HG03175 (cell line): ENCODE results near the gene CREG2.

Experiments used
- ATAC-seq: cut with Tn5 transposase; IDR thresholded peaks from one replicate; pipeline ENCODE4 v1.9.1; 2021; ENCODE audit warnings: mild to moderate bottlenecking, moderate library complexity; ENCODE audit not compliant: unreplicated experiment

The CREG2 gene

GRCh38 chr2:101410114-101410513, 22.8 kb upstream of the CREG2 start:
- no peak for ATAC-seq

GRCh38 chr2:101409699-101410098, 22.4 kb upstream of the CREG2 start:
- no peak for ATAC-seq

- ATAC-seq = no peak
Measured at GRCh38 chr2:101408925-101409324, 21.6 kb upstream of the CREG2 start.

GRCh38 chr2:101405351-101405899, 18.1 kb upstream of the CREG2 start:
- ATAC-seq = no peak

GRCh38 chr2:101403745-101404144, 16.4 kb upstream of the CREG2 start:
- ATAC-seq = no peak

- no peak for ATAC-seq
Measured at GRCh38 chr2:101402630-101403029, 15.3 kb upstream of the CREG2 start.

GRCh38 chr2:101401906-101402305, 14.6 kb upstream of the CREG2 start:
- no peak for ATAC-seq

- ATAC-seq = no peak
Measured at GRCh38 chr2:101401326-101401665, 14.0 kb upstream of the CREG2 start.

- ATAC-seq = no peak
Measured at GRCh38 chr2:101400506-101401325, 13.4 kb upstream of the CREG2 start.

- ATAC-seq = no peak
Measured at GRCh38 chr2:101400048-101400447, 12.7 kb upstream of the CREG2 start.

- ATAC-seq = no peak
Measured at GRCh38 chr2:101399021-101399799, 11.9 kb upstream of the CREG2 start.

GRCh38 chr2:101398116-101398821, 11.0 kb upstream of the CREG2 start:
- no peak for ATAC-seq

- no peak for ATAC-seq
Measured at GRCh38 chr2:101396316-101396717, 9.0 kb upstream of the CREG2 start.

- ATAC-seq = no peak
Measured at GRCh38 chr2:101395545-101396315, 8.4 kb upstream of the CREG2 start.

- no peak for ATAC-seq
Measured at GRCh38 chr2:101388232-101388631, 929 bp upstream of the CREG2 start.

GRCh38 chr2:101386599-101387150, 628 bp downstream of the CREG2 start:
- no peak for ATAC-seq

GRCh38 chr2:101383016-101383541, 4.2 kb downstream of the CREG2 start:
- ATAC-seq = no peak

- ATAC-seq = no peak
Measured at GRCh38 chr2:101382442-101382841, 4.9 kb downstream of the CREG2 start.

- no peak for ATAC-seq
Measured at GRCh38 chr2:101380376-101380775, 6.9 kb downstream of the CREG2 start.

- ATAC-seq = no peak
Measured at GRCh38 chr2:101379091-101379490, 8.2 kb downstream of the CREG2 start.
